Cardiac muscle cell (in vitro differentiated cells and primary cell): ENCODE data around the gene C9. TPM values are rescaled to one million over a fixed set of nuclear protein-coding genes. Genes with fewer than 3 reads are reported as not detected.

ENCODE experiments used
- DNase-seq, 2 donors: peaks; one replicate each; pipeline versions ENCODE4 v3.0.0 to v3.0.0-alpha.2; 2010 to 2017; ENCODE audit warnings: low read depth in 1 of 2, low spot score in 1 of 2
- H3K27ac ChIP-seq: fragments of 200-600 bp; sonication (generic); 2 replicates; pipeline ENCODE4 v1.5.1; 2016
- H3K27me3 ChIP-seq: fragments of 200-600 bp; sonication (generic); 2 replicates; pipeline ENCODE4 v1.6.0; 2016; ENCODE audit warnings: control low read depth
- H3K36me3 ChIP-seq: fragments of 200-600 bp; sonication (generic); 2 replicates; pipeline ENCODE4 v1.5.1; 2016; ENCODE audit warnings: control low read depth
- H3K4me1 ChIP-seq: fragments of 200-600 bp; sonication (generic); 2 replicates; pipeline ENCODE4 v1.8.1; 2017; ENCODE audit warnings: low read depth, mild to moderate bottlenecking, mixed run types
- H3K4me3 ChIP-seq: fragments of 200-600 bp; sonication (generic); 2 replicates; pipeline ENCODE4 v1.5.1; 2016; ENCODE audit warnings: mild to moderate bottlenecking
- H3K9me3 ChIP-seq: fragments of 200-600 bp; sonication (generic); 2 replicates; pipeline ENCODE4 v1.5.1; 2017; ENCODE audit warnings: low read depth, mild to moderate bottlenecking, control low read depth
- CTCF ChIP-seq: IDR thresholded peaks from 2 replicates; pipeline ENCODE4 v1.5.1; 2012; ENCODE audit warnings: low read depth, mild to moderate bottlenecking, low read length
- polyA plus RNA-seq: library from polyadenylated mRNA; unstranded; fragments of >200 nt; fragmentation: Nextera tagmentation; extraction: Ambion mirVana; gene quantifications from 2 replicates; pipeline ENCODE4 v1.2.1, GENCODE V29; 2016
- total RNA-seq: library from RNA; depleted of rRNA; stranded (reverse); fragments of >200 nt; gene quantifications from 2 replicates; pipeline ENCODE4 v1.2.3, GENCODE V29; 2016

Gene C9
- total and polyA plus RNA-seq, 2 experiments from 2014 or later: not detected

- H3K27me3 ChIP-seq: no peaks in the 10 kb centered on the region
- TF ChIP-seq CTCF: no peak
- no peak overlapping the region for H3K4me3 ChIP-seq
- H3K36me3 ChIP-seq: no peaks in the 10 kb centered on the region
- H3K27ac ChIP-seq: peak overlapping the region; percentile 7
- H3K4me1 ChIP-seq: no peaks in the 10 kb centered on the region
- no peaks in the 10 kb centered on the region for H3K9me3 ChIP-seq
- DNase-seq: no peak
Measured at GRCh38 chr5:39371367-39371635, 7.0 kb upstream of the C9 start.

GRCh38 chr5:39370555-39371366 lies 6.5 kb upstream of the C9 start:
- Histone ChIP-seq H3K4me3 (no peak overlapping the region), H3K27me3 (no peaks in the 10 kb centered on the region), H3K9me3 (no peaks in the 10 kb centered on the region), H3K36me3 (no peaks in the 10 kb centered on the region), H3K27ac (peak overlapping the region; percentile 7), H3K4me1 (no peaks in the 10 kb centered on the region)
- DNase-seq: no peak
- no peak for TF ChIP-seq CTCF

GRCh38 chr5:39369123-39369815 lies 5.0 kb upstream of the C9 start:
- H3K9me3 ChIP-seq: no peaks in the 10 kb centered on the region
- no peaks in the 10 kb centered on the region for H3K4me1 ChIP-seq
- H3K4me3 ChIP-seq: no peak overlapping the region
- H3K27ac ChIP-seq: no peak overlapping the region
- TF ChIP-seq CTCF: no peak
- no peak for DNase-seq
- H3K27me3 ChIP-seq: no peaks in the 10 kb centered on the region
- H3K36me3 ChIP-seq: no peaks in the 10 kb centered on the region

GRCh38 chr5:39368116-39368515 lies 3.8 kb upstream of the C9 start:
- Histone ChIP-seq H3K9me3 (no peaks in the 10 kb centered on the region), H3K36me3 (no peaks in the 10 kb centered on the region), H3K27ac (no peak overlapping the region), H3K27me3 (no peaks in the 10 kb centered on the region), H3K4me1 (no peaks in the 10 kb centered on the region), H3K4me3 (no peak overlapping the region)
- TF ChIP-seq CTCF: no peak
- DNase-seq: no peak

- H3K27ac ChIP-seq: no peak overlapping the region
Measured at GRCh38 chr5:39367711-39368110, 3.4 kb upstream of the C9 start.

More at GRCh38 chr5:39367711-39368110, 3.4 kb upstream of the C9 start:
- no peak for DNase-seq
- H3K36me3 ChIP-seq: no peaks in the 10 kb centered on the region
- no peak overlapping the region for H3K4me3 ChIP-seq
- TF ChIP-seq CTCF: no peak
- H3K27me3 ChIP-seq: no peaks in the 10 kb centered on the region
- no peaks in the 10 kb centered on the region for H3K9me3 ChIP-seq
- H3K4me1 ChIP-seq: no peaks in the 10 kb centered on the region
